Ishikawa (cell line): ENCODE data around the gene PRR14.

Source experiments
- CEBPB ChIP-seq: IDR thresholded peaks from 2 replicates; pipeline ENCODE4 v1.6.1; 2012
- CREB1 ChIP-seq: IDR thresholded peaks from 2 replicates; pipeline ENCODE4 v1.6.1; 2012; ENCODE audit warnings: low read depth
- EGR1 ChIP-seq: IDR thresholded peaks from 2 replicates; pipeline ENCODE4 v1.6.1; 2012
- EP300 ChIP-seq: IDR thresholded peaks from 2 replicates; pipeline ENCODE4 v1.6.1; 2012; ENCODE audit warnings: borderline replicate concordance
- FOXM1 ChIP-seq: IDR thresholded peaks from 2 replicates; pipeline ENCODE4 v1.6.1; 2012; ENCODE audit warnings: low read depth, borderline replicate concordance
- MAX ChIP-seq: IDR thresholded peaks from 2 replicates; pipeline ENCODE4 v1.6.1; 2012
- RAD21 ChIP-seq: IDR thresholded peaks from 2 replicates; pipeline ENCODE4 v1.6.1; 2012; ENCODE audit warnings: low read depth
- REST ChIP-seq: IDR thresholded peaks from 2 replicates; pipeline ENCODE4 v1.6.1; 2012; ENCODE audit warnings: low read depth, mild to moderate bottlenecking
- TAF1 ChIP-seq: IDR thresholded peaks from 2 replicates; pipeline ENCODE4 v1.6.1; 2012; ENCODE audit warnings: low read depth, mild to moderate bottlenecking
- TCF12 ChIP-seq: IDR thresholded peaks from 2 replicates; pipeline ENCODE4 v1.6.1; 2012; ENCODE audit warnings: low read depth
- TEAD4 ChIP-seq: IDR thresholded peaks from 2 replicates; pipeline ENCODE4 v1.6.1; 2012
- YY1 ChIP-seq: IDR thresholded peaks from 2 replicates; pipeline ENCODE4 v1.6.1; 2012; ENCODE audit warnings: low read depth
- ZBTB7A ChIP-seq: IDR thresholded peaks from 2 replicates; pipeline ENCODE4 v1.6.1; 2012; ENCODE audit warnings: low read depth

GRCh38 chr16:30623536-30624283 lies 27.1 kb upstream of the PRR14 start:
- TF ChIP-seq EP300 (no peak), YY1 (no peak), REST (no peak), TEAD4 (no peak), TAF1 (no peak), ZBTB7A (no peak), FOXM1 (no peak), EGR1 (no peak), CREB1 (no peak), RAD21 (no peak), TCF12 (no peak), MAX (no peak), CEBPB (no peak)
